ENCODE measurements around the gene DIRAS3.

DIRAS3 gene
- long read RNA-seq = 0 reads

GRCh38 chr1:68049941-68050878 lies at the start of gene DIRAS3:
DIRAS3 (minus strand) TSS chr1:68050627; CDS start chr1:68047297, 3,330 bp downstream.
- no peak for DNase-seq (ENCODE audit: low read depth in 1 of 2, low spot score in 1 of 2)

GRCh38 chr1:68093737-68094136 lies 43.3 kb upstream of the DIRAS3 start:
- Histone ChIP-seq H3K27ac (replicated peaks) (no peak overlapping the region), H3K27me3 (ENCODE audit: insufficient read depth, poor library complexity, severe bottlenecking) (no peaks in the 10 kb centered on the region), H3K4me3 (replicated peaks; ENCODE audit: insufficient read depth, low read length) (no peak overlapping the region)
- TF ChIP-seq SPI1 (IDR thresholded peaks at IDR 0.05; ENCODE audit: borderline replicate concordance, low read depth) = no peak
- no peak for TF ChIP-seq GABPA (IDR thresholded peaks at IDR 0.05; ENCODE audit: low read depth)
- TF ChIP-seq REST (IDR thresholded peaks at IDR 0.05; ENCODE audit: insufficient replicate concordance, low read depth) = no peak
- no peak for DNase-seq (ENCODE audit: low read depth in 1 of 2, low spot score in 1 of 2)

More at GRCh38 chr1:68049941-68050878, at the start of gene DIRAS3:
- no peak within 1 kb of the TSS for H3K27ac ChIP-seq (replicated peaks)
- no peaks in the 10 kb centered on the region for H3K27me3 ChIP-seq (ENCODE audit: insufficient read depth, poor library complexity, severe bottlenecking)
- no peak within 1 kb of the TSS for H3K4me3 ChIP-seq (replicated peaks; ENCODE audit: insufficient read depth, low read length)
- no peak for TF ChIP-seq REST (IDR thresholded peaks at IDR 0.05; ENCODE audit: insufficient replicate concordance, low read depth)
- no peak for TF ChIP-seq GABPA (IDR thresholded peaks at IDR 0.05; ENCODE audit: low read depth)
- TF ChIP-seq POLR2AphosphoS5 (IDR thresholded peaks at IDR 0.05; ENCODE audit: low read depth) = no peak
- TF ChIP-seq, protein P1, sequence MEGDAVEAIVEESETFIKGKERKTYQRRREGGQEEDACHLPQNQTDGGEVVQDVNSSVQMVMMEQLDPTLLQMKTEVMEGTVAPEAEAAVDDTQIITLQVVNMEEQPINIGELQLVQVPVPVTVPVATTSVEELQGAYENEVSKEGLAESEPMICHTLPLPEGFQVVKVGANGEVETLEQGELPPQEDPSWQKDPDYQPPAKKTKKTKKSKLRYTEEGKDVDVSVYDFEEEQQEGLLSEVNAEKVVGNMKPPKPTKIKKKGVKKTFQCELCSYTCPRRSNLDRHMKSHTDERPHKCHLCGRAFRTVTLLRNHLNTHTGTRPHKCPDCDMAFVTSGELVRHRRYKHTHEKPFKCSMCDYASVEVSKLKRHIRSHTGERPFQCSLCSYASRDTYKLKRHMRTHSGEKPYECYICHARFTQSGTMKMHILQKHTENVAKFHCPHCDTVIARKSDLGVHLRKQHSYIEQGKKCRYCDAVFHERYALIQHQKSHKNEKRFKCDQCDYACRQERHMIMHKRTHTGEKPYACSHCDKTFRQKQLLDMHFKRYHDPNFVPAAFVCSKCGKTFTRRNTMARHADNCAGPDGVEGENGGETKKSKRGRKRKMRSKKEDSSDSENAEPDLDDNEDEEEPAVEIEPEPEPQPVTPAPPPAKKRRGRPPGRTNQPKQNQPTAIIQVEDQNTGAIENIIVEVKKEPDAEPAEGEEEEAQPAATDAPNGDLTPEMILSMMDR (IDR thresholded peaks at IDR 0.05; ENCODE audit: insufficient read depth, low read length) = no peak
- no peak for TF ChIP-seq SPI1 (IDR thresholded peaks at IDR 0.05; ENCODE audit: borderline replicate concordance, low read depth)

- no peaks in the 10 kb centered on the region for H3K27me3 ChIP-seq (ENCODE audit: insufficient read depth, poor library complexity, severe bottlenecking)
- DNase-seq (ENCODE audit: low read depth in 1 of 2, low spot score in 1 of 2) = no peak
- H3K4me3 ChIP-seq (replicated peaks; ENCODE audit: insufficient read depth, low read length) = no peak overlapping the region
- no peak for TF ChIP-seq POLR2AphosphoS5 (IDR thresholded peaks at IDR 0.05; ENCODE audit: low read depth)
- TF ChIP-seq, protein P1 (IDR thresholded peaks at IDR 0.05; ENCODE audit: insufficient read depth, low read length) = no peak
- no peak for TF ChIP-seq REST (IDR thresholded peaks at IDR 0.05; ENCODE audit: insufficient replicate concordance, low read depth)
- TF ChIP-seq GABPA (IDR thresholded peaks at IDR 0.05; ENCODE audit: low read depth) = no peak
- TF ChIP-seq SPI1 (IDR thresholded peaks at IDR 0.05; ENCODE audit: borderline replicate concordance, low read depth) = no peak
- H3K27ac ChIP-seq (replicated peaks) = no peak overlapping the region
These were observed 36.8 kb upstream of the DIRAS3 start for GRCh38 chr1:68087184-68087583.
